ENCODE data around the gene DHDDS. TPM values are rescaled to one million over a fixed set of nuclear protein-coding genes. Genes with fewer than 3 reads are reported as not detected.
"Not testable (repeated sequence)": the region's sequence is repeated elsewhere in the genome, so short reads cannot be mapped to it uniquely, and the experiment has no call there.

Gene DHDDS, protein sequence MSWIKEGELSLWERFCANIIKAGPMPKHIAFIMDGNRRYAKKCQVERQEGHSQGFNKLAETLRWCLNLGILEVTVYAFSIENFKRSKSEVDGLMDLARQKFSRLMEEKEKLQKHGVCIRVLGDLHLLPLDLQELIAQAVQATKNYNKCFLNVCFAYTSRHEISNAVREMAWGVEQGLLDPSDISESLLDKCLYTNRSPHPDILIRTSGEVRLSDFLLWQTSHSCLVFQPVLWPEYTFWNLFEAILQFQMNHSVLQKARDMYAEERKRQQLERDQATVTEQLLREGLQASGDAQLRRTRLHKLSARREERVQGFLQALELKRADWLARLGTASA
- total RNA-seq: 57.7 and 69.1 TPM in 2 replicates

DNA sequence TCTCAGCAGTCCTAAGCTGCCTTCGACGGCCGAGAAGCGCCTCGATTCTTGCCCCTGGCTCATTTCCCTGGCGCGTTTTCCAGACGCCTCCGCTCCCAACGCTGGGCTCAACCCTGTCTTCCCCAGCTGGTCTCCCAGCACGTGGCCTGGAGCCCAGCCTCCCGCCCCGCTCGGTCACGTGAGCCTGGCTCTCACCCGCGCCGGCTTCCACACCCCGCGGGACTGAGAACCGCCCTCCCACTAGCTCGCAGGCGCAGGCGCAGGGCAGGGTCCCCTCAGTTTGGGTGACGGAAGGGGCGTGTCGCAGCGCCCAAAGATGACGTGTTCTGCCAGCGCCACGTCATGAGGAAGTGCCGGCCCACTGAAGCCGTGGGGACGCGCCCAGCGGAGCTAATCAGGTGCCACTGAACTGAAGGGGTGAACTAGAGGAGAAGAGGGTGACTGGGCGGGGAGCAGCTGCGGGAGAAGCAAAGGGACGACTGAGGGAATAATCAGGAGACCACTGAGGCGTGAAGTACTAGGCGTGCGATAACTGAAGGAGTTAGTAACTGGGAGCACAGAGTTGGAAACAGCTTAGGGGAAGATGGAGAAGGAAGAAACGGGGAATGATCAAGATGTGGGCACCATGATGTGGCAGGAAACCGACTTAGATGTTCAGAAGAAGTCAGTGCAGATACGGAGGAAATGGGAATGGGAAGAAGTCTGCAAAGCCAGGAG is at the start of gene DHDDS:
Gene DHDDS (plus strand): TSS at position 343 of the 717 bp plus-strand sequence. CDS start 625 bp downstream, outside the sequence.
- peak; percentile 99 for DNase-seq (ENCODE audit: low read depth)
- TF ChIP-seq, protein P1, sequence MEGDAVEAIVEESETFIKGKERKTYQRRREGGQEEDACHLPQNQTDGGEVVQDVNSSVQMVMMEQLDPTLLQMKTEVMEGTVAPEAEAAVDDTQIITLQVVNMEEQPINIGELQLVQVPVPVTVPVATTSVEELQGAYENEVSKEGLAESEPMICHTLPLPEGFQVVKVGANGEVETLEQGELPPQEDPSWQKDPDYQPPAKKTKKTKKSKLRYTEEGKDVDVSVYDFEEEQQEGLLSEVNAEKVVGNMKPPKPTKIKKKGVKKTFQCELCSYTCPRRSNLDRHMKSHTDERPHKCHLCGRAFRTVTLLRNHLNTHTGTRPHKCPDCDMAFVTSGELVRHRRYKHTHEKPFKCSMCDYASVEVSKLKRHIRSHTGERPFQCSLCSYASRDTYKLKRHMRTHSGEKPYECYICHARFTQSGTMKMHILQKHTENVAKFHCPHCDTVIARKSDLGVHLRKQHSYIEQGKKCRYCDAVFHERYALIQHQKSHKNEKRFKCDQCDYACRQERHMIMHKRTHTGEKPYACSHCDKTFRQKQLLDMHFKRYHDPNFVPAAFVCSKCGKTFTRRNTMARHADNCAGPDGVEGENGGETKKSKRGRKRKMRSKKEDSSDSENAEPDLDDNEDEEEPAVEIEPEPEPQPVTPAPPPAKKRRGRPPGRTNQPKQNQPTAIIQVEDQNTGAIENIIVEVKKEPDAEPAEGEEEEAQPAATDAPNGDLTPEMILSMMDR (IDR thresholded peaks at IDR 0.05; ENCODE audit: insufficient read depth, low read depth, low read length): no peak
- H3K4me3 ChIP-seq (ENCODE audit: low read depth, low read length): peak within 1 kb of the TSS; percentile 99

DNA sequence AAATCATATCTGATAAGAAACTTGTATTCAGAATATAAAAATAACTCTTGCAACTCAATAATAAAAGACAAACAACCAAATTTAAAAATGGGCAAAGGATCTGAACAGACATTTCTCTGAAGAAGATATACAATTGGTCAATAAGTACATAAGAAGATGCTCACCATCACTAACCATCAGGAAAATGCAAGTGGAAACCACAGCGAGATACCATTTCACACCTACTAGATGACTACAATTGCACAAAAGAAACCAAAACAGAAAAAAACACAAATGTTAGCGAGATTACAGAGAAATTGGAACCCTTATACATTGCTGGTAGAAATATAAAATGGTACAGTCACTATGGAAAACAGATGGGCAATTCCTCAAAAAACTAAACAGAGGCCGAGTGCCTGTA is 48.0 kb upstream of the DHDDS start:
- DNase-seq (ENCODE audit: low read depth): no peak
- TF ChIP-seq, protein P1 (IDR thresholded peaks at IDR 0.05; ENCODE audit: insufficient read depth, low read depth, low read length): no peak

DNA sequence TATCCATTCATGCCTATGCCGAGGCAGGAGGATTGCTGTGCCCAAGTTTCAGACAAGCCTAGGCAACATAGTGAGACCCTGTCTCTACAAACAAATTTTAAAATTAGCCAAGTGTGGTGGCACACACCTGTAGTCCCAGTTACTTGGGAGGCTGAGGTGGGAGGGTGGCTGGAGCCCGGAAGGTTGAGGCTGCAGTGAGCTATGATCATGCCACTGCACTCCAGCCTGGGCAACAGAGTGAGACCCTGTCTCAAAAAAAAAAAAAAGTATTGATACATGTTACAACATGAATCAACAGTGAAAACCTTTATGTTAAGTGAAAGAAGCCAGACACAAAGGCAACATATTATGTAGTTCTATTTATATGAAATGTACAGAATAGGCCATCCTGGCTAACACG is 47.1 kb upstream of the DHDDS start:
- DNase-seq (ENCODE audit: low read depth); H3K4me3 ChIP-seq (ENCODE audit: low read depth, low read length): not testable (repeated sequence)

More for the DNA sequence above, 48.0 kb upstream of the DHDDS start:
- H3K4me3 ChIP-seq (ENCODE audit: low read depth, low read length): no peak overlapping the region

DNA sequence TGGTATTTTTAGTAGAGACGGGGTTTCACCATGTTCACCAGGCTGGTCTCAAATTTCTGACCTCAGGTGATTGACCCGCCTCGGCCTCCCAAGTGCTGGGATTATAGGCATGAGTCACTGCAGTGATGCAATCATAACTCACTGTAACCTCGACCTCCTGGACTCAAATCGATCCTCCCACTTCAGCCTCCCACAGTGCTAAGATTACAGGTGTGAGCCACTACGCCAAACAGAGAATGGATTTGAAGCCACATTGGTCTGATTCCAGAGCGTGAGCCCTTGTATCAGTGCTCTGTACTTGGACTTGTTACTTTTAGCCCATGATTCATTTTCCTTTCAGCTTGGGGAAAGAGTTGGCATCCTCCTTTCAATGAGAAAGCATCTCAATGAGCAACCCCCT is 44.7 kb upstream of the DHDDS start:
- peak; percentile 73 for DNase-seq (ENCODE audit: low read depth)

DNA sequence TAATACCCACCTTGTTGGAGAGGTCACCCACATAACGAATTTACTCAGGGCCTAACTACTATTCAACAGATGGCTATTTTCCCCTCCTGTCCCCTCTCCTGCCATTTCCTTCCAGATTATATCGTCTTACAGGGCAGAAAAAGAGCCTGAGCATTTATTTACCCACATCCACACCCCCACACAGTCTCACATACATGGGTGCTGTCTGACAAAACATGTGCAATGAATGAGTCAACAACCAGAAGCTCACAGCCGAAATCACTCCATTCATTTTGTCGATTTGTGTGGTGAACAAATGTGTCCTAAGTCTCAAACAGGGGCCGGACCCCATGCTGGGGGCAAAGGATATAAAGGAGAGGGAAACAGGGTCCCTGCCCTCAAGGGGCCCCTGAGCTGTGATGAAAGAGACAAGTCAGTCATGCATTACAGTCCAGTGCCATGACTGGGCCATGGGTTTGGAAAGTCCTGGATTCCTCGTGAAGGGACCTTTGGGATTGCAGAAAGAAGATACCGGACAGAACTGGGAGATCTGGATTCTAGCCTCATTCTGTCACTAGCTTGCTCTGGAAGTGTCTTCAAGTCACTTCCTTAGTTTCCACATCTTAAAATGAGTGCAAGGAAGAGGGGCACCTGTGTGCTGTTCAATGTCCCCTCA is 43.2 kb upstream of the DHDDS start:
- DNase-seq (ENCODE audit: low read depth): no peak
- TF ChIP-seq, protein P1 (IDR thresholded peaks at IDR 0.05; ENCODE audit: insufficient read depth, low read depth, low read length): no peak
- H3K4me3 ChIP-seq (ENCODE audit: low read depth, low read length): no peak overlapping the region

More for the DNA sequence above, 44.7 kb upstream of the DHDDS start:
- TF ChIP-seq, protein P1 (IDR thresholded peaks at IDR 0.05; ENCODE audit: insufficient read depth, low read depth, low read length): no peak
- H3K4me3 ChIP-seq (ENCODE audit: low read depth, low read length): no peak overlapping the region

DNA sequence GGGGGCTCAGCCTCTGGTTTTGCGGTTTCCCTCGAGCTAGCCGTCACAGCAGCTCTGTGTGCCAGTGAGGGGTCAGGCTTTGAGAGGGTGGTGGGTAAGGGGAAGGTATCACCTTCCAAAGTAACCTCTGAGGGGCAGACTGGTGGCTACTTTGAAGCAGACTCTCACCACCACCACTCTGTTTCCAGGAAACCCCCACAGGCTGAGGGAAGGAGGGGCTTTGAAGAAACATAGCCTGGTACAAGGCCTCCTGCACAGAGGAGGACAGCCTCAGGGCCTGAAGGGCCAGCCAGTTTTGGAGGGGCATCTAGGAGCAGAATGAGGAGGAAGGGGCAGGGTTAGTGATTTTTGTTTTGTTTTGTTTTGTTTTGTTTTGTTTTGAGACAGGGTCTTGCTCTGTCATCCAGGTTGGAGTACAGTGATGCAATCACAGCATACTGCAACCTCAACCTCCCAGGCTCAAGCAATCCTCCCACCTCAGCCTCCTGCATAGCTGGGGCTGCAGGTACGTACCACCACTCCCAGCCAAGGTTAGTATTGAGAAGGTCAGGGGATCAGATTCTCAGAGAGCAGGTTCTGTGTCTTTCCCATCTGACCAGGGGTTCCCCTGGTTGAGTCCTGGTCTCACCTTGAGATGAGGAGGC is 42.4 kb upstream of the DHDDS start:
- TF ChIP-seq, protein P1 (IDR thresholded peaks at IDR 0.05; ENCODE audit: insufficient read depth, low read depth, low read length): no peak
- DNase-seq (ENCODE audit: low read depth): no peak
- H3K4me3 ChIP-seq (ENCODE audit: low read depth, low read length): no peak overlapping the region

All from fibroblast of villous mesenchyme (primary cell).